Tibial nerve (tissue), 4 donors: Measurements from ENCODE around the gene TEX26.

ENCODE experiments used
- EP300 ChIP-seq, 2 donors: sonication (generic); formaldehyde crosslinking; IDR thresholded peaks; one replicate each; pipeline ENCODE4 v1.6.1; 2017; ENCODE audit warnings: antibody characterized with exemption in 2 of 2, mild to moderate bottlenecking in 1 of 2
- TF ChIP-seq, protein P1 (sequence below), 5 experiments: fragments of 200-600 bp in 3 of 5; fragments of 450-650 bp in 2 of 5; sonication (generic) in 3 of 5; IDR thresholded peaks; one replicate each; pipeline ENCODE4 v1.5.1; 2016 to 2019; ENCODE audit warnings: antibody characterized with exemption in 5 of 5, mild to moderate bottlenecking in 3 of 5, moderate library complexity in 2 of 5

DNA sequence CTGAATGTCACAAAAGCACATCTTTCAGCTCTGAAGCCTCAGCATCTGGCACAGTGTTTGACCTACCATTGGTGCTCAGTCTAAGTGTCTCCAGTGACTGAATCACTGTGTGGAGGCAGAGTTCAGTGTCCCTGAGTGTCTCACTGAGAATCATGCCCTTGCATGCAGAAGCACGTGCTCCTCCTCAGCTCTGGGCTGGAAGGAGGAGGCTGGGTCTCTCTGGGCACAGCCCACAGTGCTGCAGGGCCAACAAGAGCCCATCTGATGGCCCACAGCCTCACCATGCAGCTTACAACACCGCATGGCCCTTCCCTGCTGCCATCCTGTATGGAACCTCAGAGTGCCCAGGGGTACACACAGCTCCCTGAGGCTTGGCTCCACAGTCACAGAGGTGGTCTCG, 86.1 kb downstream of the TEX26 start:
- TF ChIP-seq, protein P1, sequence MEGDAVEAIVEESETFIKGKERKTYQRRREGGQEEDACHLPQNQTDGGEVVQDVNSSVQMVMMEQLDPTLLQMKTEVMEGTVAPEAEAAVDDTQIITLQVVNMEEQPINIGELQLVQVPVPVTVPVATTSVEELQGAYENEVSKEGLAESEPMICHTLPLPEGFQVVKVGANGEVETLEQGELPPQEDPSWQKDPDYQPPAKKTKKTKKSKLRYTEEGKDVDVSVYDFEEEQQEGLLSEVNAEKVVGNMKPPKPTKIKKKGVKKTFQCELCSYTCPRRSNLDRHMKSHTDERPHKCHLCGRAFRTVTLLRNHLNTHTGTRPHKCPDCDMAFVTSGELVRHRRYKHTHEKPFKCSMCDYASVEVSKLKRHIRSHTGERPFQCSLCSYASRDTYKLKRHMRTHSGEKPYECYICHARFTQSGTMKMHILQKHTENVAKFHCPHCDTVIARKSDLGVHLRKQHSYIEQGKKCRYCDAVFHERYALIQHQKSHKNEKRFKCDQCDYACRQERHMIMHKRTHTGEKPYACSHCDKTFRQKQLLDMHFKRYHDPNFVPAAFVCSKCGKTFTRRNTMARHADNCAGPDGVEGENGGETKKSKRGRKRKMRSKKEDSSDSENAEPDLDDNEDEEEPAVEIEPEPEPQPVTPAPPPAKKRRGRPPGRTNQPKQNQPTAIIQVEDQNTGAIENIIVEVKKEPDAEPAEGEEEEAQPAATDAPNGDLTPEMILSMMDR (IDR thresholded peaks at IDR 0.05): no peak
- no peak for TF ChIP-seq EP300 (IDR thresholded peaks at IDR 0.05)
